Activated CD4-positive, alpha-beta T cell treated with anti-CD3 and anti-CD28 coated beads, Interleukin-2, amount 50 U/mL, for 24 hours (primary cell): Measurements from ENCODE around the gene SNTG2.

Experiments
- DNase-seq, 2 donors: peaks; one replicate each; pipeline ENCODE4 v3.0.0-alpha.2; 2020; ENCODE audit warnings: low read depth in 1 of 2, low spot score in 1 of 2

SNTG2 gene

DNA sequence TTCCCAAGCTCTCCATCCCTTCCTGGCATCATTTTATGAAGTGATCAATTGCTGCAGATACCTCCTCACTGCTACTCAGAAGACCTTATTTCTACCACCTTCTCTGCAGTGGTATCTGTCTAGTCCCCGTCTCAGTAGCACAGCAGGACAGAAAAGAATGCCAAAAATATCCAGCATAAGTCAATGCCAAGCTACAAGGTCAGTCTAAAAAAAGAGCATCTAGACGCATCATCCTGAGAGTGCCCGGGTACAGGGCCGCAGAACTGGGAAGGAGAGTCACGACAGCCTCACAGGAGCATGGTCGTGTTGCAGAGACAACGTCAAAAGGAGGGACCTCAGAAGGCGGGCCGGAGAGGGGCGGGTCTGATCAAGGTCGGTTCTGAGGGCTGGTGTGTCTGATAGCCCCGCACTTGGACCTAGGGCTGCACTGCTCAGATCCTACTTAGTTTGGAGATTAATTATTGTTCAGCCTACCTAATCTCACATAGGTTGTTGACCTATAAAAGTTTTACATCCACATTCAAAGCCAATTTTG lies 24.3 kb upstream of the SNTG2 start:
- DNase-seq: no peak

- no peak for DNase-seq
These were observed 23.8 kb upstream of the SNTG2 start for GRCh38 chr2:926896-927295.

DNA sequence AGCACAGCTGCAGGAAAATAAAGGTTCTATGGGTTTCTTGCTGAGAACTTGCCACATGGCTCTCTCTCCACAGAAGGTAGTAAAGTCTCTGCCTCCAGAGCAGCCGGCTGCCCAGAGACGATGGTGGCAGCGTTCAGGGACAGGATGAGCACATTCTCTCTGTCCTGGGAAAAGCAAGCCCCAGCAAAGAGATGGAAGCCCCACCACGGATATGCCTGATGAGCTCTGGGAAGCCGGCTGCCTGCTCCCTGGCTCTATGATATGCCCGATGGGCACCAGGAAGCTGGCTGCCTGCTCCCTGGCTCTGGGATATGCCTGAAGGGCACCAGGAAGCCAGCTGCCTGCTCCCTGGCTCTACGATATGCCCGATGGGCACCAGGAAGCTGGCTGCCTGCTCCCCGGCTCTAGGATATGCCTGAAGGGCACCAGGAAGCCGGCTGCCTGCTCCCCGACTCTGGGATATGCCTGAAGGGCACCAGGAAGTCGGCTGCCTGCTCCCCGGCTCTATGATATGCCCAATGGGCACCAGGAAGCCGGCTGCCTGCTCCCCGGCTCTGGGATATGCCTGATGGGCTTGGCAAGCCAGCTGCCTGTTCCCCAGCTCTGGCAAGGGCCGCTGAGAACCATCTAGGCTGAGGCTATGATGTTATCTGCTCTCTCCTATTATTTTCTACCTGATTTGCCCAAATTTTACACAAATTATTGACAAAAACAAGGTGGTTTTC lies 21.5 kb upstream of the SNTG2 start:
- DNase-seq: no peak

DNA sequence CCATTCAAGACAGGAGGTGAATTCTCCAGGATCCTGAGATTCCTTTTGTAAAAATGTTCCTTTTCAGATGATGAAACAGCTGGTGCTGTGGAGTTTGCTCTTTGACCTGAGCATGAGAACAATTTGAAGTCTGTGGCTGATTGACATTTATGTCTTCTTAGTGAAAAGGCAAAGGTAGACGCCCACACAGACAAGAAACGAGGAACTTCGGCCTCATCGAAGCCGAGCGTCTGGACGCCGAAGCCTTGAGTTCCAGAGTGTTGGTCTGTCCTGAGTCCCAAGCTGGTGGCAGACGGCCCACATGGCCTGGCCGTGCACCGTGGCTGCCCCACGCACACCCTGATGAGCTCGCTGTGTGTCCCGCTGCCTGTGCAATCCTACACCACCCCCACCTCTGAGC lies 20.7 kb upstream of the SNTG2 start:
- no peak for DNase-seq

- DNase-seq: no peak
These were observed 19.7 kb upstream of the SNTG2 start for GRCh38 chr2:930935-931334.

DNA sequence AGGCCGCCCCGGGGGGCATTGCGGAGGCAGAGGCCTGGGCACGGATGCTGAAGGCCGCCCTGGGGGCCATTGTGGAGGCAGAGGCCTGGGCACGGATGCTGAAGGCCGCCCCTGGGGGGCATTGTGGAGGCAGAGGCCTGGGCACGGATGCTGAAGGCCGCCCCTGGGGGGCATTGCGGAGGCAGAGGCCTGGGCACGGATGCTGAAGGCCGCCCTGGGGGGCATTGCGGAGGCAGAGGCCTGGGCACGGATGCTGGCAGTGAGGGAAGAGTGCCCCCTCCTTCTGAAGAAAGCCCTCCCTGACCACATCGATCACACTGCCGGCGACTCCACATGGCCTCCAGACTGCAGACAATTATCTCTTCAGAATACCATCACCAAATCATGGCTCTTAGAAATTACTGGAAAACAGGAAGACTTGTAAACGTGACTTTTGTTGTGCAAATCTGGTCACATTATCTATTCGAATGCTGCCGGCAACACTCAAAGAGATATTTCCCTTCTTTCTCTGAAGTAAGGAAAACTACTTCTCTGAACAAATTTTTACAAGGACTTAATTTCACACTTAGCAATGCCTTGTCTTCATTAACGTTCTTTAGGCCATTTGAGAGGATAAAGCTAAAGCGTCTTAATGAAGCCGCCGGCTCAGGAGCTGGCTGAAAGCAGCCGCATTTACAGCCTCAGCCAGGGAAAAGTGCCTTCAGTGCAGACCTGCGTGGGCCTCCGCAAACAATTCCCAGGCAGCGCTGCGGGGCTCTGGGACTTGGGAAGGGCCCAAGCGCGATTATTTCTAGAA lies 18.1 kb upstream of the SNTG2 start:
- no peak for DNase-seq

GRCh38 chr2:933734-934295 lies 16.8 kb upstream of the SNTG2 start:
- DNase-seq: no peak

DNA sequence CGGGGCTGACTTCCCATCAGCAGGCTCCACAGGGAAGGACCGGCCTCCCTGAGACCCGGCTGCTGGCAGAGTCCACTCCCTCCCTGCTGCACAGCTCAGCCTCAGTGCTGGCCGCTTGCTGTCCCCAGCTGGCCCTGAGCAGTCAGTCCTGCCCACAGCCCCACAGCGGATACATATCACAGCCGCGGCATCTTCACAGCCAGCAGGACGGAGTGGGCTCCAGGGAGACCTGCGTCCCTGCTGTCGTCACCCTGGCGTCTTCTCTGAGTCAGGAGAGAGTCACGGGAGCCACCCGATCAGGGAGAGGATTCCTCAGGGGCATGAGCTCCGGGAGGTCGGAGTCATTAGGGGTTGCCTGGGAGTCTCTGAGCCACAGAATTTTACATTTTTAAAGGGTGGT lies 13.1 kb upstream of the SNTG2 start:
- no peak for DNase-seq

- DNase-seq: no peak
These were observed 12.3 kb upstream of the SNTG2 start for GRCh38 chr2:938181-939005.

DNA sequence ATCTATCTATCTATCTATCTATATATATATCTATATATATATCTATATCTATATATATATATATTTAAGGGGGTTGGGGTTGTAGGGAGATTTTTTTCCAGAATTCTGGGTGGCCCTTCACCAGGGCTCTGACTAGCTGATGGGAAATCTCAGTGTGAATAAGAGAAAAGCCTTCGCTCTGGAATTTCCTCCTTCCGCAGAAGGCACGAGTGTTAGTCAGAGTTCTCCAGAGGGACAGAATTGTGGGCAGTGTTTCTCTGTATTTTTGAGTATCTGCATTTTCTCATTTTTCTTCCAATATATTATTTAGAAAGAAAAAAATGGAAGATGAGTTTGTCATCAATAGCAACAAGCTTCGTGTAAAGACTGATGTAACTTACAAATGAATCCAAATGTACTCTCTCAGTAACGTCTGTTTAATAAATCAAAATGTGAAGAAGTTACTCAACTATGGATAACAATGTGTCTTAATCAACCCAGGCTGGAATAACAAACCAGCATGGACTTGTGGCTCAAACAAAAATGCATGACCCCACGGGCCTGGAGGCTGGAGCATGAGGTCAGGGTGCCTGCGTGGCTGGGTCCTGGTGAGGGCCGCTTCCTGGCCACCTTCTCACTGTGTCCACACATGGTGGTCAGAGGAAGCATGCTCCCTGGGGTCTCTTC lies 10.6 kb upstream of the SNTG2 start:
- no peak for DNase-seq

- no peak for DNase-seq
These were observed 8.8 kb upstream of the SNTG2 start for GRCh38 chr2:941871-942270.

- DNase-seq: no peak
These were observed 7.7 kb upstream of the SNTG2 start for GRCh38 chr2:942775-943460.

DNA sequence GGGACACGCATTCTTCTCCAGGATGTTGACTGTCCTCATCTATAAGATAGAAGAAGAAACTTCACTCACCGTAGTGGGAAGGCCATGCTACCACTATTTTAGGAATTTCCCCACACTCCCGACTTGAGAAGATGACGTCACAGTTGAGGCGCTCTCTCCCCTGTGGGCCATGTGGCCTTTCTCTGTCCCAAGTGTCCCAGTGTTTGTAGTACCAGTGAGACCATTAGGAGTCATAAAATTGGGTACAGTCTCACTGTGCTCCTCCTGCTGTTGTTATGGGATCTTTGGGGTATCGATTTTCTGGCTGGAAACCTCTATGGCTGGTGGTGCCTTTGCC lies 7.2 kb upstream of the SNTG2 start:
- no peak for DNase-seq

DNA sequence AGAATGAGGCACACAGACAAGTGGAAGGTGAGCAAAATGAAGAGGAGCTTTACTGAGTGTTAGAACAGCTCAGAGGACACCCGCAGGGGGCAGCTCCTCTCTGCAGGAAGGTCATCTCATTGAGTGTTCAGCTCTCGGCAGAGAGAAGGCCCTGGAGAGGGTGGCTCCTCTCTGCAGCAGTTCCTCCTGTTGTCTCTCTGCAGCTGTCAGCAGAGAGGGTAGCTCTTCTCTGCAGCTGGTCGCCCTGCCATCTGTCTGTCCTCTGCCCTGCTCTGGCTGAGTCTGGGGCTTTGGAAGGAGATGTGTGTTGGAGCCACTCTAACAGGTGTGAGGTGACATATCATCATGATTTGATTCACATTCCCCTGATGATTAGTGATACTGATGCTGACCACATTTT lies 6.8 kb upstream of the SNTG2 start:
- no peak for DNase-seq

GRCh38 chr2:944693-945092 lies 6.0 kb upstream of the SNTG2 start:
- DNase-seq: no peak

DNA sequence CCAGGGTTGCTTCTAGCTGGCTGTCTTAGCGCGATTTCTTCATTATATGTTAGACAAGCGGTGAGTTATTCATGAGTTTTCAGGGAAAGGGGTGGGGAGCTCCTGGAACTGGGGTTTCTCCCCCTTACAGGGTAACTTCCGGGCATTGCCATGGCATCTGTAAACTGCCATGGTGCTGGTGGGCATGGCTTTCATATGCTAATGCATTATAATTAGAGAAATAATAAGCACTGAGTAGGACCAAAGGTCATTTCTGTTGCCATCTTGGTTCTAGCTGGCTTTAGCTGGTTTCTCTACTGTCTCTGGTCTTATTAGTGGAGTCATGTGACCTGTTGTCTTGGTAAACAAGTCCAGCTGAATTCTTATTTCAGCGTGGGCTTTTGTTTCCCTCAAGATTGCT lies 5.5 kb upstream of the SNTG2 start:
- DNase-seq: no peak

DNA sequence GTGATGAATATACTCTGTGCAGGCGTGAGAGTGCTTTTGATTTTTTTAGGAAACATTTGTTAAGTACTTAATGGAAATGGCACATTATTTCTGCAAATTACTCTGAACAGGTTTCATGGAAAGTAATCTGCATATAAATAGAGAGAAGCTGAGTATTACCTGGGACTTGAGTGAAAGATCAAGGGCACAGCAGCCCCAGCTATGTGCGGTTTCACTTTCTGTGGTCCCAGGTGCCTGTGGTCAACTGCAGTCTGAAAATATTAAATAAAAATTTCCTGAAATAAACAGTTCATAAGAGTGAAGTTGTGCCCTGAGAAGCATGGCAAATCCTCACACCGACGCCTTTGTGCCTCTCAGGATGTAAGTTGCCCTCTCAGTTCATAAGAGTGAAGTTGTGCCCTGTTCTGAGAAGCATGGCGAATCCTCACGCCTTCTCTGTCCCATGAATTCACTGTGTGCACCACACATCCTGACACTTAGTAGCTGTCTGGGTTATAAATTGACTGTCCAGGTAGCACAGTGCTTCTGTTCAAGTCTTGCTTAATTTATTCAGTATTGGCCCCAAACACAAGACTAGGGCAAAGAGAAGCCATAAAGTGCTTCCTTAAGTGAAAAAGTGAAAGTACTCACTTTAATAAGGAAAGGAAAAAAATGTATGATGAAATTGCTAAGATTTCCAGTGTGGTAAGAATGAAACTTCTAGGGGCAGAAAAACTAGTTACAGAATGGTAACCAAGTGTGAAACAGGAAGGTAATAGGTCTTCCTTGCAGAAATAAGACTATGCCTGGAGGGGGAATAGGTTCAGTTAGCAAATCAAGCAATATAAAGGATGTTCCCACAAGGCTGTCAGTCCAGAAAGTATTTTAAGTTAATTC lies 4.3 kb upstream of the SNTG2 start:
- no peak for DNase-seq

DNA sequence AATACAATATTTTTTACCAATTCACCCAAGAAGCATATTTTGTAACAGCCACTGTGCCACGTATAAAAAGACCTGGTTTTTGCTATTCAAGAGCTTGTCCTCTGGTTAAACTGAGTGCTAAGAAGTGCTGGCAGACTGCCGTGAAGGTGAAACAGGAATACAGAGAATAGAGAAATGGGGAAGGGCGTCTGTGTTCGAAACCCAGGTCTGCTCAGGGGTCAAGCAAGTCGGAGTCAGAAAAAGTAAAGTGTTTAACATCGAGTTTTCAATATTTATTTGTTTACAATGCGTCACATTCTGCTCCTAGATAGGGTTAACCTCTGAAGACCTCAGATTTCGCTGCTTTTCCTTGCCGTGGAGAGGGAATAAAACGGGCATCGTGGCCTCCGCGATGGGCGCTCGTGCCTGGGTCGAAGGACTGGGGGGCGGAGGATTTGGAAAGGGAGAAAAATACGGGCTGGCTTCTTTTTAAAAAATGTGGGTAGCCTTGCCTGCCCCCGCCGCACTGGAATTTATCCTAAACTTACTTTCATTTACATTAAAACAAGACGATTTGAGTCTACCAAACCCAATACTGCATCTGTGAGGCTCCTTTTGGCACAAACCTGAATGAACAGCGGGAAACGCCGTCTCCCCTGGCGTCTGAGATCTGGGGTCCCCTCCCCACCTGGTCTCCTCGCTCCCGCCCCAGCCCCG lies 1.1 kb upstream of the SNTG2 start:
- no peak for DNase-seq
